ENCODE data around the gene CTSS.
"Not testable (repeated sequence)": the region's sequence is repeated elsewhere in the genome, so short reads cannot be mapped to it uniquely, and the experiment has no call there.

CTSS gene

GRCh38 chr1:150730130-150730721, 35.4 kb downstream of the CTSS start:
- Mint-ChIP-seq H3K27ac (no peak overlapping the region), H3K4me3 (no peak overlapping the region), H3K36me3 (ENCODE audit: low read depth) (no peaks in the 10 kb centered on the region), H3K27me3 (ENCODE audit: low read depth) (no peaks in the 10 kb centered on the region), H3K9me3 (no peaks in the 10 kb centered on the region), H3K4me1 (no peaks in the 10 kb centered on the region)
- no peak for TF ChIP-seq CTCF (IDR thresholded peaks at IDR 0.05; ENCODE audit: unreplicated experiment in 3 of 3)

- no peaks in the 10 kb centered on the region for H3K4me1 Mint-ChIP-seq
- H3K4me3 Mint-ChIP-seq, result no peak overlapping the region
- no peak overlapping the region for H3K27ac Mint-ChIP-seq
- H3K27me3 Mint-ChIP-seq (ENCODE audit: low read depth), result no peaks in the 10 kb centered on the region
- H3K36me3 Mint-ChIP-seq (ENCODE audit: low read depth), result no peaks in the 10 kb centered on the region
- peaks cover 12% of the 10 kb centered on the region for H3K9me3 Mint-ChIP-seq
- no peak for TF ChIP-seq CTCF (IDR thresholded peaks at IDR 0.05; ENCODE audit: unreplicated experiment in 3 of 3)
Measured at GRCh38 chr1:150724336-150724735, 41.2 kb downstream of the CTSS start.

GRCh38 chr1:150720703-150721102, 44.9 kb downstream of the CTSS start, which contains the start of gene HORMAD1:
TSS of gene HORMAD1 (minus strand) at chr1:150720895. CDS start at chr1:150719505, 1,390 bp downstream.
- H3K4me1 Mint-ChIP-seq, result no peaks in the 10 kb centered on the region
- H3K27me3 Mint-ChIP-seq (ENCODE audit: low read depth), result no peaks in the 10 kb centered on the region
- no peaks in the 10 kb centered on the region for H3K36me3 Mint-ChIP-seq (ENCODE audit: low read depth)
- no peak within 1 kb of the TSS for H3K27ac Mint-ChIP-seq
- TF ChIP-seq CTCF (IDR thresholded peaks at IDR 0.05; ENCODE audit: unreplicated experiment in 3 of 3), result no peak
- no peak within 1 kb of the TSS for H3K4me3 Mint-ChIP-seq
- peaks cover 12% of the 10 kb centered on the region for H3K9me3 Mint-ChIP-seq

GRCh38 chr1:150720098-150720497, 45.5 kb downstream of the CTSS start:
- Mint-ChIP-seq H3K9me3 (peaks cover 12% of the 10 kb centered on the region), H3K27ac (no peak overlapping the region), H3K27me3 (ENCODE audit: low read depth) (no peaks in the 10 kb centered on the region), H3K36me3 (ENCODE audit: low read depth) (no peaks in the 10 kb centered on the region), H3K4me1 (no peaks in the 10 kb centered on the region), H3K4me3 (no peak overlapping the region)
- no peak for TF ChIP-seq CTCF (IDR thresholded peaks at IDR 0.05; ENCODE audit: unreplicated experiment in 3 of 3)

- no peaks in the 10 kb centered on the region for H3K27me3 Mint-ChIP-seq (ENCODE audit: low read depth)
- peaks cover 8% of the 10 kb centered on the region for H3K9me3 Mint-ChIP-seq
- H3K4me3 Mint-ChIP-seq, result no peak overlapping the region
- H3K36me3 Mint-ChIP-seq (ENCODE audit: low read depth), result no peaks in the 10 kb centered on the region
- no peak for TF ChIP-seq CTCF (IDR thresholded peaks at IDR 0.05; ENCODE audit: unreplicated experiment in 3 of 3)
- no peaks in the 10 kb centered on the region for H3K4me1 Mint-ChIP-seq
- H3K27ac Mint-ChIP-seq, result no peak overlapping the region
Measured at GRCh38 chr1:150718225-150718891, 47.2 kb downstream of the CTSS start.

GRCh38 chr1:150709031-150709430, 56.5 kb downstream of the CTSS start:
- not testable (repeated sequence) for H3K27ac Mint-ChIP-seq; H3K27me3 Mint-ChIP-seq (ENCODE audit: low read depth); H3K9me3 Mint-ChIP-seq; H3K4me1 Mint-ChIP-seq; H3K4me3 Mint-ChIP-seq; H3K36me3 Mint-ChIP-seq (ENCODE audit: low read depth)
